Fibroblast of skin of back (primary cell): ENCODE measurements around the gene PTPN13.

Source experiments
- DNase-seq: peaks from one replicate; pipeline ENCODE4 v3.0.0-alpha.2; 2013

The PTPN13 gene

DNA sequence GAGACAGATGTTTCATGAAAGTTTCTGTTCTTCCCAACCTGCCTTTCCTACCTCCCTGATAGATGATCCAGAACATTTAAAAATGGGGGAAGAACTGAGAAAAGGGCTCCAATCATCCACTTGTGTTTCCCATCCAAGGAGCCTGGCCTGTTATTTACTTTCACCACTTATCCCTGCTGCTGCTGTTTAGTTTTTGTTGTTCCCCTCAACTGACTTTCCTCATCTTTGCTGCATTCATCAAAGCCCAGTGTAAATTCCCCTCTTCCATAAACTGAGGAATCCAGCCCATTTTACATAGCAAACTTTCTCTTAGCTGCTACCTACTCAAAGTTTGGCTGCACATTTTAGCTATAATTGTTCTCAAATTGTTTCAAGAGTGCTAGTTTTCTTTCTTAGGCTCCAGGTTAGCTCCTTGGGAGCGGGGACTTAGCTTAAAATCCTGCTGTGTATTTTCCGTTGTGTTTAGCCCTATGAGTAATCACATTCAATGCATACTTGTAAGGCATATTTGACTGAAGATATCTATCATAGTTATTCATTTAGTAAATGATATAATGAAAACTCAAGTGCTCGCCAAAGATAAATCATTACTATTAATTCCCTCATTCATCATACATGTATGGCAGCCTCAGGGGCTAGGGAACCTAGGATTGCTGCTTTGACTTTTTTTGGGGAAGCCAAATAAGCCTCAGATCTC, 1.4 kb upstream of the PTPN13 start:
- peak; percentile 69 for DNase-seq

DNA sequence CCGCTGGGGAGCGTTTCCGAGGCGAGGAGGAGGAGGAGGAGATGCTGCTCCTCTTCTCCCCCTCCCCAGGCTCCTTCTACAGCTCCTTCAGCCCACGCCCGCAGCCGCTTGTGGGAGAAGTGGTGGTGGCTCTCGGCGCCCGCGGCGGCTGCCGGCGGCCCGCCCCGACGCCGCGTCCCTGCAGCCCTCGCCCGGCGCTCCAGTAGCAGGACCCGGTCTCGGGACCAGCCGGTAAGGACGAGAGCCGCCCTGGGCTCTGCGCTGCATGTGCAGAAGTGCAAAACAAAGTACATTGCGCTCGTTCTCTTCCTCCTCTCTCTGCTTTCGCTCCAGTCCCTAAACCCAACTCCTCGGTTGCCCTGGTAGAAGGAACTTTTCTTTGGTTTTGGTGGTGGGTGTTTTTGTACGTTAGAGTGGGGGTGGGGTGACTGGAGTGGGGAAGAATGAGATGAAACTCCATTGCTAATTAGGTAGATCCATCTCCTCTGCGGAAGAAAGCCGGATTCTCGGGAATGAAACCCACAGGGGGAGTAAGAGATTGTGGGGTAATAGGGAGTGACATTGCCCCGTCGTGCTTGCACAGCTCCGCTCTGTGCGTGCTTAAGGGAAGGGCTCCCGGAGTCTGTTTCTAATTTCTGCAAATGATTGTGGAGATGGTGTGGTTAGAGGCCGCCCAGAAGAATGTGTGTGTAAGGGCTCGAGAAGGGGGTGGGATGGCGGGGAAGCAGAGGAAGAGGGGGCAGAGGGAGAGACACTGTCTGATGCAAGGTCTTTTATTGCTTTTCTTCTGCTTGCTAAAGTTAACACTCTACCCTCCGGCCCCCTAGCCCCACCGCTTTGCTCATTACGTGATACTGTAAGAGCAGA, 677 bp downstream of the PTPN13 start:
- DNase-seq = peak; percentile 95

DNA sequence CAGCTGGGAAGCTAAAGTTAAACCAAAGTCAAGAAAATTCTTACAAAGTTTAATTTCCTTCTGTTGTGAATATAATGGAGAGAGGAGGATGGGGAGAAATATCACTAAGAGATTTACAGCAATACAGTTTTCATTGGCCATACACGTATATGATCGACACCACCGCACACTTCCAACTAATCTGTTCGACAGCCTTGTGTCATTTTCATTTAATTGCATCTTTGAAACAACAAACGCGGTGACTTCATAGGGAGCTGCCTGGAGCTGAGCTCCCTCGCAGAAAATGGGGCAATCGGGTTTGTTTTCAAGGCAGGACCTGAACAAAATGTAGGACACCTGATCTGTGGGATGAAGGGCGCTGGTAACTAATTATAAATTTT, 1.3 kb downstream of the PTPN13 start:
- DNase-seq = peak; percentile 46

DNA sequence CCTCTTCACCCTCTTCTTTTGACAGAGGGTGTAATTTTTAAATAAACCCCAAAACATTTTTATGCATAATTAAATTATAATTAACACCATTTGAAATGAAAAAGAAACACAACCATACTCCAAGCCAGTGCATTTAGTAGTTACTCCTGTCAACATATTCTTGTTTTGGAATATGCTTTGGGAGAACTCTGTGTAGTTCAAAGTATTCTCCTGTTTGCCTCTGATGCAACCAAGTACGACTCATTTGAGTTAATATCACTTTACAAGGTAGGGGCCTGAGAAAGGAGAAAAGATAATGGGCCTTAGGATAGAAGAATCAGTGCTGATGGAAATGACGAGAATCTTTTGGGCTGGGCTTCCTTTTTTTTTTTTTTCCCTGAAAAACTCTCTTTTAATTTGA, 2.7 kb downstream of the PTPN13 start:
- DNase-seq = peak; percentile 28

DNA sequence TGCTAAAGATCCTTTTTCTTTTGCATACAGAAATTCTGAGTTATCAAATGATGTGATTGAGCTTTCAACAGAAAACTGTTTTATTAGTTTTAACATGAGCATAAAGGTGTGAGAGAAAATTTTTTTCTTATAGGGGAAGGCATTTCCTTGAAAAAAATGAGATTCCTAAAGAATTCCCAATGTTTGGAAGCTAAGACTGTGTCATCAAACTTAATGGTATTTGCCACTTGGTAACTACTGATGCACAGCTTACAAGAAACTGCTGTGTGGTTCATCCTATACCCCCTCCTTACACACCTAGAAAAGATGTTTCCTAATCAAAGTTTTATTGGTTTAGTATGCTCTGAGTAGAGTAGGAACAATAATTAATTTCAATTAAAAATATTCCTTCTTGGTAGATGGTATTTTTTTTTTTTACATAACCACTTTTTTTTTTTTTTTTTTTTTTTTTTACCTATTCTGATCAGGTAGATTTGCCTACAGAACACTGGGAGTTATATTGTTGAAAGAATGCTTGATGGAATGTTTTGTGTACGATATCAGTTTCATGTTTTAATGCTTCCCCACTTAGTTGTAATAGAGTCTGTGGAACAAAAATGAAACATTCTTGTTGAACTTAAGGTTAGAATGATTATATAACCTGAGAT, 6.0 kb downstream of the PTPN13 start:
- DNase-seq = no peak

DNA sequence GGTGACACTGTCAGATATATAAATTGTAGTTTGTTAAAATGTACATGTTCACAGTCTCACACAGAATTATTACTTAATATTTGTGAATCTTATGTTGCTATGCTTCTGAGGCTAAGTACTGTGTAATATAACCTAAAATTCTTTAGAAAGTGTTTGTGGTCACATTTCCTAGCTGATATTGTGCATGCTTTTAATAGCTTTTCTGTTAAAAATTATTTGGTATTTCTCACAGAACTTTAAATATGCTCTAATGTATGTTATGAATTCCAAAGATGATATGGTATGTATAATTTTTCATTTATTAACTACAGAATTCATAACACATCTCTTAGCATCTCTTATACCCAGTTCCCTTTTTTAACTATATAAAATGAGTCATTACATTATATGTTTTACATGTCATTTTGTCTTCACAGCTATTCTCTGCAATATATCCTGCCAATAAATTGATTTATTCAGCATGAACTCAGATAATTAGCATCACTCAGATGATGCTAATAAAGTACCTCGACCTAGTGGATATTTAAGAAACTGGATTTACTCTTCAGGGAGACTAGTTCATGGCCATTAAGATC, 9.3 kb downstream of the PTPN13 start:
- DNase-seq = peak; percentile 58

DNA sequence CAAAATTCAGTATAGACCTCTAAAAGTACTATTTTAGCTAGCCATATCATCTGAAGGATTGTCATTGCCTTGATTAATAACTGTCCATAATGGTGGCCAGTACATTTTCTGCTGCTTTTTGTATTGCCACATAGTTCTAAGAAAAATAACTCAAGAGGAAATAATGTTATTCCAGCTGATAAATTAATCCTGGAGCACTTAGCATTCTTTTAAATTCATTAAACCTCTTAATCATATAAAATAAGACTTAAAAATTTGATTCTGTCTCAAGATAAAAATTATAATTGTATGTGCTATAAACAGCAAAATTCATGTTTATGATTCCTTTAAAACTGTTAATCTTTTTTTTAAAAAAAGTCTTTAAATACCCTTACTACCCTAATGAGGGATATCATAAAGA, 12.7 kb downstream of the PTPN13 start:
- DNase-seq = no peak

DNA sequence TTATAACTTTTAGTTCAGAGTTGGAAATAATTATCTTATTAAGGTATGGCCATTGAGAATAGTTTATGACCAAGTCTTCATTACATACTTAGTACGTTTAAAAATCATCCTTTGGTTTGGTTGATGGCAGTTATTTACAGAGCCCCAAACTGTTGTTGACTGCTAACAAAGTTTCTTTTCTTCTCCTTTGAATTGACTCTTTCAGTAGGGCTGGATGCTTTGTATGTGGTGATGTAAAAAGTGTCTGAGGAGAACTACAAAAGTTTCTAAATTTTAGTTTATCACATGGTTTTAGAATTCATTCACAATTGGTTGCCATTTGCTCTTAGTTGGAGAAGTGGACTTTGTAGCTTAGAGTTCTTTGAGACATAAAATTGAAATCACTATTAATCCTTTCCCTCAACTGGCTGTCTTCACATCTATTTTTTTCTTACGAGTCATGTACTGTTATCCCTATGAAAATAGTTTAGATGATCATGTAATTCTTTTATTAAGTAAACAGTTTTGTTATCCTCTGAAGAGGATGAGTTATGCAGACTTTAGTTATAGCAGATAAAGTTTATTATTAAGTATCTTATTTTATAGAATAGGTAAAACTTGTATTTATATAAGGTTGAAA, 14.8 kb downstream of the PTPN13 start:
- peak; percentile 65 for DNase-seq

DNA sequence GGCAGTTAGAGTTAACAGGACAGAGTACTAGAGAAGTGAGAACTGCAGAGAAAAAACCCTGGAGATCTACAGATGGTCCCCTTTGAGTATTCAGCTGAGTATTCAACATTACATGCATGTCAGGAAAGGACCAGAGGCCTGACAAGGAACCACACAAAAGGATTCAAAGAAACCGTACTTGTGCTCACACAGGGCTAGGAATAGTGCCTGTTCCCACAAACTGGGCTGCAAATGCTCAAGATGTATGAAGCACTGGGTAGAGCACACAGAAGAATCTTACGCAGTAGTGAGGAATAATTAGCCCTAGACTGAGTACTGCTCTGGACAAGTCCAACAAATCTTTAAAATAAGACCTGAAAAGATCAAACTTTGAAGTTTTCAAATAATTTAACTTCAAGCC, 17.6 kb downstream of the PTPN13 start:
- DNase-seq = no peak

DNA sequence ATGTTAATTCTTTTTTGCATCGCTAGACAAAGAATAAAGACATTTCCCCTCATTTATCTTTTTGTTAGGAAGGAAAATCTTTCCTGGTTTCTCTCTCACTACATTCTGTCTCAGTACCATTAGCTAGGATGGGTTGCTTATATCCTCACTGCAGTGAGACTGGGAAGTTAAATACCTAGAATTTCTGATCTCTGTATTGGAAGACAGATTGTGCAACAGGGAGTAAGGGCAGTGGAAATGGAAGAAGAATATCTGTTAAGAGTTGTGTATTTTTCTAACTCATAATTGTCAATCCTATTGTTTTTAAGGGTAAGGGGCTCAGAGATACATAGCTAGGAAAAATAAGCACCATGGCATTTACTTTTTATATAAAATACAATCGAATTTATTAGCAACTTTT, 19.6 kb downstream of the PTPN13 start:
- no peak for DNase-seq

DNA sequence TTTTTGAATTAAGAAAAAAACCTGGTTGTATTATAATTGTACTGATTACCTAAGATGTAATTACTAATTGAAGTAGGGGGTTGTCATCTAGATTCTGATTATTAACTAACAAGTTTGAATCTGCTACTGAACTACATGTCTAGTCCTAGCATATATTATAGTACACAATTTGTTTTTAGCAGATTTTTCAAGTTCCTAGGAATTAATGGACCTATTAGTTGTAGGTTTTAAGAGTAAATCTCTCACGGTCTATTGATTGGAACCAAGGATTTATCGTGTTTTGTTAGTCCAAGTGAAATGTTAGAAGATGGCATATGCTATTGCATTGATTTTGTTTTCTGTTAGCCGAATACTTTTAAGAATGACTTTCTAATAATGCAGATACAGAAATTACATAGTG, 20.8 kb downstream of the PTPN13 start:
- no peak for DNase-seq

DNA sequence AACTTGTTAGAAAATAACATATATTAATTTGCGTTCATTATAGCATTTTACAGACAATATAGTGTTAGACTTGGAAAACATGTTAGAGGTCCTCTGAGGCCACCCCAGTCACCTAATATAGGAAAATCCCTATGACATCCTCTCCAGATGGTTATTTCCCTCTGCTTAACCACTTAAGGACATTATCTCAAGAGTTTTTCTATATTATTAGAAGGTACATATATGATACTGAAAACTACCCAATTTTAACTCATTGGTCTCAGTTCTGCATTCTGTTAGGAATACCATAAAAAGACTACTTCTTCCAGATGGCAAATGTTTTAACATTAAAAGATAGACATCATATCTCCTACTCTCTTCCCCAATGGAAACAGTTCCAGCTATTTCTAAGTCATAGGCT, 21.4 kb downstream of the PTPN13 start:
- no peak for DNase-seq

DNA sequence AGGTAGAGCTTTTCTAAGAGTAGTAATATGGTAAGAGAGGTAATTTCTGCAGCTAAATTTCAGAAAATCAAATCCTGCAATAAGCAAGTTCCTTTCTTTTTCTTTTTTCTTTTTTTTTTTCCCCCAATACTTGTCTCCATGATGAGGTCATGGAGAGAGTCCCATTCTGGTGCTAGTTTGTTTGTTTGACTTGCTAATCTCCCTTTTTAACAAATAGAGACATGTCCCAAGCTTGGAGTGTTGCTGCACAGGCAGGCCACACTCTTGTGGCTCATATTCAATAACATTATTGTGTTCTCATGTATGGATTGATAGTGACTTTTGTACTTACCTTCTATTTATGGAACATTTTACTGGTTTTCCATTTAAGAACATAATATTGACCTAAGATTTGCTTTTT, 25.5 kb downstream of the PTPN13 start:
- DNase-seq = no peak

DNA sequence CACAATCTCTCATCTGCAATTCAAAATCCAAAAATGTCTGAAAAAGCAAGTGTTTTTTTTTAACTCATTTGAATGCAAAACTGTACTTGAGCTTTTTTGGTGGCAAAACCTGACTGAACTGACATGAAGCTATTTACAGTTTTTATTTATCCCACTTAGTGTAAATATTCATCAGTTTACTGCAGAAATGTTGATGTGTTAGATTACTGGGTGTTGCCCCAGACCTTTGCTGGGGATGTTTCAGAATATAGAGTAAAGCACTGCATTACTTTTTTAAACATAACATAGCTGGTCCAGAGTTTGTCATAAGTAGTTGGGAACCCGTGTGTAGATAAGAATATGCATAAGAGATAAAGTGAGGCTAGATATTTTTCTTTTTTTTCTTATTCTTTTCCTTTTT, 27.3 kb downstream of the PTPN13 start:
- DNase-seq = no peak

DNA sequence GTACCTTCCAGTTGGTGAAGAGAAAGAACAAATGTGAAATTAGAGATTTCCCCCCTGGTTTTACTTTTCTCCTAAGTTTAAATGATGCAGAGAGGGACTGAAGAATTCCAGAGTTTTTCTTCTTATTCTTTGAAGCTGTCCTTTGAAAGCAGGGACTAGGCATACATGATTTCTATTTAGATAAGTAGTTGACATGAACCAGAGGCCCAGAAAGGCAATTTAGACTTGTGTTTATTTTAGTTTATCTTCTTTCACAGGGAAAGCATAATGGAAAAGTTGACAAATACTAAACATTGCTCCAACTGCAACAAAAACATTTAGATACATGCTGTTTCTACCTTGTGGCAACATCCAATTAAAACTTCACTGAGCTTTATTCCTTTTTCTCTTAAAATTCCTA, 32.0 kb downstream of the PTPN13 start:
- DNase-seq = no peak

DNA sequence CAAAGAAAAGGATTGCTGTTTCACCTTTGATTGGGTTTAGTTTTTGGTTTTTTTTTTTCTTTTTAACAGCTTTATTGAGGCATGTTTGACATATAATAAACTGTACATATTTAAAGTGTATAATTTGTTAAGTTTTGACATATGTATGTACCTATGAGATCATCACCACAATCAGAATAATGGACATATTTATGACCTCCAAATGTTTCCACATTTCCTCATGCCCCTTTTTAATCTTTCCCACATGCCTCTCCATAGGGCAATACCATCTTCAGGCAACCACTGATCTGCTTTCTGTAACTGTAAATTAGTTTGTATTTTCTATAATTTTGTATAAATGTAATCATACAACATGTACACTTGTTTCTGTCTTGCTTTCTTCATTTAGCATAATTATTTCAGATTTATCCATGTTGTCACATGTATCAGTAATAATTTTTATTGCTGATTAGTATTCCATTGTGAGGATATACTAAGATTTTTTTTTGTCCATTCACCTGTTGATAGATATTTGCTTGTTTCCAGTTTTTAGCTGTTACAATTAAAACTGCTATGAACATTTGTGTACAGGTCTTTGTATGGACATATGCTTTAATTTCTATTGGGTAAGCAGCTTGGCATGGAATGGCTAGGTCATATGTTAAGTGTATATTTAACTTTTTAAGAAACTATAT, 33.5 kb downstream of the PTPN13 start:
- DNase-seq = no peak

DNA sequence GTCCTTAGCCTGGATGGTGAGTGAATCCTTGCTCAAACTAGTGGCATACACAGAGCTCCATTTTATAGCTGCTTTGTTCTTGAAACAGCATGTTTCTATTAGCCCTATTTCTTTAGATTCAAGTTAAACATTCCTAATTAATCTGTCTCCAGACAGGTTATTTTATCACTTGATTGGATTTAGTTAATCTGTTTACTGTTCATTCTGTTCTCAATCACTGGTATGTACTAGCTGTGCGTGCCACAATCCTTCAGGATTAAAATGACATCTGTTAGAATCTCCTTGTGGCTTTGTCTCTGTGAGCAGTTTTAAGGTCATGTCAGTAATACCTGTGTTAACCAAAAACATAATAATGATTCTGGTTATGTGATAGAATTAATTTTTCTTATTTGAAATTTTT, 36.5 kb downstream of the PTPN13 start:
- DNase-seq = no peak

DNA sequence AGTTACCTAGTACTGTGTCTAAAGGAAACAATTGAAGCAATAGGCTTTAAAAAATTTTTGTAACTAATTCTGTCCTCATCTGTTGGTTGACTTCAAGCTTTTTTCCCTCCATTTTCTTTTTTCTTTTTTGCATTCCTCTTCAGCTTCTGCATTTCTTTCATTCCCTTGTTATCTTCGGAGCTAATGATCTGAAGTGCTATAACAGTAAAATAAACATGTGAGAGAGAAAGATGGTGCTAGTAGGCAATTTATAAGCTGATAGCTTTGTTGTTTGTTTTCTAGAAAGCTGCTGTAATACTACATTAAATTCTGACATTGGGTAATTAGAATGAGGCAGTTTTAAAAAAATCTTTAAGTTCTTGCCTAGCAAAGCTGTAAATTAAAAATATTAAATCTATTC, 37.1 kb downstream of the PTPN13 start:
- DNase-seq = no peak

DNA sequence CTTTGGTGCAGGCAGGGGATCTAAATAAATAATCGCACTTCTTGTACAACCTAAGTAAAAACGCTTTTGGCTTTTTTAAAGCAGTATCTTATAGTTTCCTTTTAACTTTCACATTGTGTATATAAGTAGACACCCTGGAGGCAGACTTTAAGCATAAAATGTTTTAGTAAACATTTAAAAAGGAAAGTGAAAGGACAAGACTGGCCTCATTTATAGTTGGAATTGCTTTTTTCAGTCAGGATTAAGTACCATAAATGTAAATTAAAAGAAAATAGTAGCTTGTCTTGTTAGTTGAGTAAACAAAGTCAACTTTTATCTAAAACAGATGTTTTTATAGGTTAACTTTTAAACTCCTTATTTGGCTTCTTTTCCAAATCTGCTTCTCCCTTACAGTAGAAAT, 39.7 kb downstream of the PTPN13 start:
- no peak for DNase-seq

DNA sequence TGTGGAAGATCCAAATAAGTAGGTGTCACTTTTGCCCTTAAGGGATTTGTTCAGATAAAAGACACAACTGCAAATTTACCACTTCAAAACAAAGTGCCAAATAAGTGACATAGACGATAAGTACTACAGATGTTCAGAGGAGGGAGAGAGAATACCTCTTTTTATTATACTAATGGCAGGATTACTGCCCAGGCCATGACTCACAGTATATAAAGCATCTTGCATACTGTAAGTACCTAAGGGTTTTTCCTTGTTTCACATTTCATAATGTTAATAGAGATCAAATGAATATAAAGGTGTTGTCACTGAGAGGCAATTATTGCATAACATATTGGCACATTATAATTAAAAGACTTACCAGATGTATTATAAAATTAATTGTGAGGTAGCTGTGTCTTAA, 46.4 kb downstream of the PTPN13 start:
- DNase-seq = no peak

DNA sequence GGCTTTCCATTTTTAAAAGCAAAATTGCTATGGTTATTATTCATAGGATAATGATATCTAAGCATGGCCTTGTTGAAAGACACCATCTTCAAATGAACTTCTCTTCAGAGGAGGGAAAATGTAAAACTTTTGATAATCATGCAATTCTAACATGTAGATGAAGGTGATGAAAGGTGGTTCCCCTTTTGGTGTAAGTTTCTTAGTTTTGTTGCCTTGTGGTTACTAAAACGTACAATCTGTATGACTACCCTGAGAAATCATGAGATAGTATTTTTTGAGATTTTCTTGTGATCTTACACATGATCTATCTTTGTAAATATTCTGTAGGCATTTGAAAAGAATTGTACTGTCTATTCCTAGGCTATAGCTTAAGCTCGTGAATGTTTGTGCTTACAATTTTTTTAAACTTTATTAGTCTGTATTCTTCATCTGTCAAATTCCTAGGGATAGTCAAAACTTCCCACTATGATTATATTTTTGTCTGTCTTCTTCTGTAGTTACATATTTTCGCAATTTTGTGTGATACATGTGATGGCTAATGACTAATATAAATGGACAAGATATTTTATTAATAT, 47.5 kb downstream of the PTPN13 start:
- DNase-seq = no peak

DNA sequence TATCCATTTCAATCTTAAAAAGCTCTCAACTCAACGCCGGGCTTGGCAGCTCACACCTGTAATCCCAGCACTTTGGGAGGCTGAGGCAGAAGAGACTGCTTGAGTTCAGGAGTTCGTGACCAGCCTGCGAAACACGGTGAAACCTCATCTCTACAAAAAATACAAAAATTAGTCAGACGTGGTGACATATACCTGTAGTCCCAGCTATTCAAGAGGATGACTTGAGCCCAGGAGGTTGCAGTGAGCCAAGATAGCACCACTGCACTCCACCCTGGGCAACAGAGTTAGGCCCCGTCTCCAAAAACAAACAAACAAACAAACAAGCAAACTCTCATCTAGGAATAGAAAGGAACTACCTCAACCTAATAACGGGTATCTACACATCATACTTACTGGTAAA, 50.8 kb downstream of the PTPN13 start:
- no peak for DNase-seq
